ENCODE measurements around the gene TCEANC.

DNA sequence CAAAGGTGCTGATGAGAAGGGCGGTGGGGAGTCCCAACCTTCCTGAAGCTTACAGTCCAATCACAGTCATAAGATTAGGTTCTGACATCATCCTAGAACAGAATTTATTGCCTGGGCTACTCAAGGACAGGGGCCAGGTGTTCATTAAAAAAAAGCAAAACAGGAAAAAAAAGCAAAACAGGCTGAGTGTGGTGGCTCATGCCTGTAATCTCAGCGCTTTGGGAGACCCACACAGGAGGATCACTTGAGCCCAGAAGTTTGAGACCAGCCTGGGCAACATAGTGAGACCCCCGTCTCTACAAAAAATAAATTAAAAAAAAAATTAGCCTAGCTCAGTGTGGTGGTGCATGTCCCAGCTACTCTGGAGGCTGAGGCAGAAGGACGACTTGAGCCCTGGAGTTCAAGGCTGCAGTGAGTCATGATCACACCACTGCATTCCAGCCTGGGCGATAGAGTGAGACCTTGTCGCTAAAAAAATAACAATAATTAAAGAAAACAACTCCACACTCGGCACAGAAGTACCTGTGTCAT is 39.0 kb downstream of the TCEANC start:
- TF ChIP-seq, protein P1, sequence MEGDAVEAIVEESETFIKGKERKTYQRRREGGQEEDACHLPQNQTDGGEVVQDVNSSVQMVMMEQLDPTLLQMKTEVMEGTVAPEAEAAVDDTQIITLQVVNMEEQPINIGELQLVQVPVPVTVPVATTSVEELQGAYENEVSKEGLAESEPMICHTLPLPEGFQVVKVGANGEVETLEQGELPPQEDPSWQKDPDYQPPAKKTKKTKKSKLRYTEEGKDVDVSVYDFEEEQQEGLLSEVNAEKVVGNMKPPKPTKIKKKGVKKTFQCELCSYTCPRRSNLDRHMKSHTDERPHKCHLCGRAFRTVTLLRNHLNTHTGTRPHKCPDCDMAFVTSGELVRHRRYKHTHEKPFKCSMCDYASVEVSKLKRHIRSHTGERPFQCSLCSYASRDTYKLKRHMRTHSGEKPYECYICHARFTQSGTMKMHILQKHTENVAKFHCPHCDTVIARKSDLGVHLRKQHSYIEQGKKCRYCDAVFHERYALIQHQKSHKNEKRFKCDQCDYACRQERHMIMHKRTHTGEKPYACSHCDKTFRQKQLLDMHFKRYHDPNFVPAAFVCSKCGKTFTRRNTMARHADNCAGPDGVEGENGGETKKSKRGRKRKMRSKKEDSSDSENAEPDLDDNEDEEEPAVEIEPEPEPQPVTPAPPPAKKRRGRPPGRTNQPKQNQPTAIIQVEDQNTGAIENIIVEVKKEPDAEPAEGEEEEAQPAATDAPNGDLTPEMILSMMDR (IDR thresholded peaks at IDR 0.05), result no peak
- no peak for TF ChIP-seq POLR2AphosphoS5 (IDR thresholded peaks at IDR 0.05)

Data from gastroesophageal sphincter (tissue), 3 donors.